ENCODE measurements around the gene UNC45B. TPM values are rescaled to one million over a fixed set of nuclear protein-coding genes. Genes with fewer than 3 reads are reported as not detected.

Gene UNC45B
- total and polyA plus RNA-seq, 2 of the 13 experiments (the other 11 are each of a cell fraction or from before 2014, with no cell fraction given) = 0.01 TPM; not detected in 1

DNA sequence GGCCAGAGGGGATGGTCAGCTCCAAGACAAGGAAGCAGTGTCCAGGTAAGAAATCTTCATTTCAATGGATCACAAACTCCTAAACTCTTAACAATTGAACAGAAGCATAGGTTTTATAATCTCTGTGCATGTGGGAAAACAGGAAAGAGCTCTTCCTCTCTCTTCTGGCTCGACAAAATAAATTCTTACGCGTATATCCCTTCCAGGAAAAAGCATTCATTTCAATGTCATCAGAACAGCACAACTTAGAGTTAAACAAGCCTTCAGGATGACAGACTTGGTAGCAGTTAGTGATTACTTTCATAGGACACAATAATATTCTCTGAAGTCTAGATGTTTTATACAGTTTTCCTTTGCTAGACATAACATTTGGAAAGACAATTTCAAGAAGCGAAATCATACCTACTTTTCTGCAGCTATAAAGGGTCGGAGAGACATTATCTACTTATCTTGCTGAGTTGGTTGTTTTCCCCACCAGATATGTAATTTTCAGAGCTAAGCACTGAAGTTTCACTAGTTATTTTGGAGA, 65.9 kb downstream of the UNC45B start:
- Histone ChIP-seq H2AFZ (ENCODE audit: low read length) (no peak overlapping the region), H3K9me3 (ENCODE audit: low read length) (no peaks in the 10 kb centered on the region), H3K36me3 (replicated peaks in 1 of 2; ENCODE audit: control insufficient read depth in 1 of 2, insufficient read depth in 2 of 2, low read length in 2 of 2) (no peaks in the 10 kb centered on the region), H3K4me3 (replicated peaks in 1 of 3; ENCODE audit: insufficient read depth in 1 of 3, low read depth in 2 of 3, low read length in 3 of 3) (no peak overlapping the region), H4K20me1 (ENCODE audit: insufficient read depth, low read length) (no peaks in the 10 kb centered on the region), H3K27ac (ENCODE audit: extremely low read length, insufficient read depth, low read length) (no peak overlapping the region), H3K27me3 (ENCODE audit: control insufficient read depth in 1 of 2, insufficient read depth in 2 of 2, low read length in 2 of 2) (peaks cover 0 to 9% of the 10 kb centered on the region in 2 experiments; a peak in 2 of 5 replicates), H3K9ac (ENCODE audit: insufficient read depth, low read depth, low read length) (no peak overlapping the region), H3K4me2 (ENCODE audit: low read depth, low read length) (no peak overlapping the region), H3K4me1 (ENCODE audit: insufficient read depth, low read length) (no peaks in the 10 kb centered on the region), H3K79me2 (ENCODE audit: insufficient read depth, low read length) (no peaks in the 10 kb centered on the region)
- no peak for DNase-seq (ENCODE audit: low spot score)
- ChIA-PET POLR2A (no interaction called here), CTCF (ENCODE audit: low intra/inter-chr PET ratio, low total read pairs) (no interaction called here)
- no peak for TF ChIP-seq ARNT2 (CRISPR knock-in tag; IDR thresholded peaks at IDR 0.05; ENCODE audit: low read depth)
- TF ChIP-seq NKX3-1 (CRISPR knock-in tag; IDR thresholded peaks at IDR 0.05) = no peak
- no peak for TF ChIP-seq RARA (CRISPR knock-in tag; IDR thresholded peaks at IDR 0.05)
- no peak for TF ChIP-seq TCF7L2 (IDR thresholded peaks at IDR 0.05; ENCODE audit: low read depth, low read length)
- TF ChIP-seq NR2F2 (IDR thresholded peaks at IDR 0.05; ENCODE audit: borderline replicate concordance, low read depth) = no peak
- TF ChIP-seq ZNF614 (CRISPR knock-in tag; IDR thresholded peaks at IDR 0.05; ENCODE audit: borderline replicate concordance) = no peak
- TF ChIP-seq RBM39 (IDR thresholded peaks at IDR 0.05; ENCODE audit: low read depth, low read length, poor library complexity, severe bottlenecking) = no peak
- BruUV-seq (replicated peaks) = no TSS peak
- ATAC-seq = no peak
- WGBS (ENCODE audit: low lambda C conversion rate) = 2% methylated on average over 5 of the region's 5 CpGs
- no peak for FAIRE-seq
- intact Hi-C loops (cut with micrococcal nuclease; ENCODE audit: unreplicated experiment) (no loop called here), in situ Hi-C loops (cut with HindIII; ENCODE audit: extremely low pct_ligation_motif_present, low pct_unique_long_range_greater_than_20kb) (no loop called here)

GRCh38 chr17:35214192-35214591, 66.6 kb downstream of the UNC45B start:
- Histone ChIP-seq H3K27ac (ENCODE audit: extremely low read length, insufficient read depth, low read length) (no peak overlapping the region), H2AFZ (ENCODE audit: low read length) (no peak overlapping the region), H3K4me3 (replicated peaks in 1 of 3; ENCODE audit: insufficient read depth in 1 of 3, low read depth in 2 of 3, low read length in 3 of 3) (no peak overlapping the region), H3K9ac (ENCODE audit: insufficient read depth, low read depth, low read length) (no peak overlapping the region), H3K79me2 (ENCODE audit: insufficient read depth, low read length) (no peaks in the 10 kb centered on the region), H3K9me3 (ENCODE audit: low read length) (no peaks in the 10 kb centered on the region), H3K4me1 (ENCODE audit: insufficient read depth, low read length) (no peaks in the 10 kb centered on the region), H4K20me1 (ENCODE audit: insufficient read depth, low read length) (no peaks in the 10 kb centered on the region), H3K4me2 (ENCODE audit: low read depth, low read length) (no peak overlapping the region), H3K27me3 (ENCODE audit: control insufficient read depth in 1 of 2, insufficient read depth in 2 of 2, low read length in 2 of 2) (peaks cover 0 to 9% of the 10 kb centered on the region in 2 experiments; a peak in 2 of 5 replicates), H3K36me3 (replicated peaks in 1 of 2; ENCODE audit: control insufficient read depth in 1 of 2, insufficient read depth in 2 of 2, low read length in 2 of 2) (no peaks in the 10 kb centered on the region)
- no TSS peak for BruUV-seq (replicated peaks)
- ChIA-PET POLR2A (no interaction called here), CTCF (ENCODE audit: low intra/inter-chr PET ratio, low total read pairs) (no interaction called here)
- DNase-seq (ENCODE audit: low spot score) (no peak), ATAC-seq (no peak), FAIRE-seq (no peak)
- 0% methylated on average over 3 of the region's 3 CpGs for WGBS (ENCODE audit: low lambda C conversion rate)
- in situ Hi-C loops (cut with HindIII; ENCODE audit: extremely low pct_ligation_motif_present, low pct_unique_long_range_greater_than_20kb) (no loop called here), intact Hi-C loops (cut with micrococcal nuclease; ENCODE audit: unreplicated experiment) (no loop called here)
- no peak for TF ChIP-seq E2F1 (CRISPR knock-in tag; IDR thresholded peaks at IDR 0.05)
- TF ChIP-seq, protein P1, sequence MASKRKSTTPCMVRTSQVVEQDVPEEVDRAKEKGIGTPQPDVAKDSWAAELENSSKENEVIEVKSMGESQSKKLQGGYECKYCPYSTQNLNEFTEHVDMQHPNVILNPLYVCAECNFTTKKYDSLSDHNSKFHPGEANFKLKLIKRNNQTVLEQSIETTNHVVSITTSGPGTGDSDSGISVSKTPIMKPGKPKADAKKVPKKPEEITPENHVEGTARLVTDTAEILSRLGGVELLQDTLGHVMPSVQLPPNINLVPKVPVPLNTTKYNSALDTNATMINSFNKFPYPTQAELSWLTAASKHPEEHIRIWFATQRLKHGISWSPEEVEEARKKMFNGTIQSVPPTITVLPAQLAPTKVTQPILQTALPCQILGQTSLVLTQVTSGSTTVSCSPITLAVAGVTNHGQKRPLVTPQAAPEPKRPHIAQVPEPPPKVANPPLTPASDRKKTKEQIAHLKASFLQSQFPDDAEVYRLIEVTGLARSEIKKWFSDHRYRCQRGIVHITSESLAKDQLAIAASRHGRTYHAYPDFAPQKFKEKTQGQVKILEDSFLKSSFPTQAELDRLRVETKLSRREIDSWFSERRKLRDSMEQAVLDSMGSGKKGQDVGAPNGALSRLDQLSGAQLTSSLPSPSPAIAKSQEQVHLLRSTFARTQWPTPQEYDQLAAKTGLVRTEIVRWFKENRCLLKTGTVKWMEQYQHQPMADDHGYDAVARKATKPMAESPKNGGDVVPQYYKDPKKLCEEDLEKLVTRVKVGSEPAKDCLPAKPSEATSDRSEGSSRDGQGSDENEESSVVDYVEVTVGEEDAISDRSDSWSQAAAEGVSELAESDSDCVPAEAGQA (IDR thresholded peaks at IDR 0.05; ENCODE audit: low read depth) = no peak
- TF ChIP-seq, protein P1 (CRISPR knock-in tag; IDR thresholded peaks at IDR 0.05; ENCODE audit: borderline replicate concordance) = no peak
